Measurements from ENCODE around the gene DPYSL3.

The DPYSL3 gene

DNA sequence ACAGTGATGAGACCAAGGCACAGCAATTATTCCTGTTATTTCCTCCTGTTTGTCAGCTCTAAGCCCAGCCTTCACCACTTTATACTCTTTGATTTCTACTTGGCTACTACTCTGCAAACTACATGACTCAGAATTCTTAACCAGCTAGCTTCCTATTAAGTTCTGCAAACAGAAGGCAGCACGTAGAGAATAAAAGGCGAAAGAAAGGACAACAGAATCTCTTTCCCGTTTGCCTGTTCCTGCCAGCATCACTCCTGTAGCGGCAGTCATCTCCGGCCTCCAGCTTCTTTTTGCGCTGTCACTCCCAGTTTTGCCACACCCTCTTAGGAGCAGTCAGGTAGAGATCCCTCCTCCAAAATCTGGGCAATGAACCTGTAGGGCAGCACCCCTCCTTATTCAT is 29.9 kb downstream of the DPYSL3 start:
- ATAC-seq (replicated peaks) (no peak), DNase-seq (no peak)
- no peaks in the 10 kb centered on the region for H3K4me1 Mint-ChIP-seq (ENCODE audit: low read depth in 2 of 2)
- no peak overlapping the region for H3K4me3 Mint-ChIP-seq
- H3K9me3 Mint-ChIP-seq, result no peaks in the 10 kb centered on the region
- H3K27me3 Mint-ChIP-seq, result peaks cover 25 to 60% of the 10 kb centered on the region in 2 donors
- H3K36me3 Mint-ChIP-seq (ENCODE audit: insufficient read depth), result no peaks in the 10 kb centered on the region
- H3K27ac Mint-ChIP-seq, result no peak overlapping the region

DNA sequence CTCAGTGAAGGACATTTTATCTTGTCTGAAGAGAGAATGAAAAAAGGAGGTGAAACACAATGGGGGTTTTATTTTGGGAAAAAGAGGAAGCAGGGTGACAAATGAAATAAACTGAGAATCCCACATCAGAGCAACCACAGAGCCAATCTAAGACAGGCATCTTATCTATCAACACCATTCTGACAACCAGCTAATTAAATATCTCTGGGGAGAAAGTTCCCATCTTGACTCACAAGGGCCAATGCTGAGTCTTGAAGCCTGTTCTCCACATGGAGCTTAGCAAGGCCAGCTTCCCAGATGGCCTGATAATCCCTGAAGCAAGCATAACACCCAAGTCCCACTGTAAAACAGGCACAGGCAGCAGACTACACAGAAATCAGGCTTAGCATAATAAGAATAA is 30.4 kb downstream of the DPYSL3 start:
- no peak overlapping the region for H3K27ac Mint-ChIP-seq

DNA sequence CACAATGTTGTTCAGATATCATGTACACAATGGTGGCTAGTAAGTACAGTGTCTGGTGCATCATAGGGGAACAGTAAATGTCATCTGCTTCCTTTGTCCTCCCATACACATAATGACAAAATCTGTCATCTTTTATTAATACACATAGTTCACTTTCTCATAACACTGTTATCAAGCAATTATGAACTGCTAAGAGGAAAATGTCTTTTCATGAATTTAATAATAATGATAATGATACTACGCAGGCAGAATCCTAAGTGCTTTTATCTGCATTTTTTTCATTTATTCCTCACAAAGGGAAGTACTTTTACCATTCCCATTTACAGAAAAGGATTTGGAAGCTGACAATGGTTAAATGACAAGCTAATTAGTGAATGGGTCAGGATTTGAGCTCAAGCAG is 35.7 kb downstream of the DPYSL3 start:
- no peak for ATAC-seq (replicated peaks)
- Mint-ChIP-seq H3K27ac (no peak overlapping the region), H3K4me3 (no peak overlapping the region), H3K36me3 (ENCODE audit: insufficient read depth) (no peaks in the 10 kb centered on the region), H3K9me3 (no peaks in the 10 kb centered on the region), H3K27me3 (peaks cover 16 to 38% of the 10 kb centered on the region in 2 donors), H3K4me1 (ENCODE audit: low read depth in 2 of 2) (no peaks in the 10 kb centered on the region)
- no peak for DNase-seq

More for the DNA sequence above, 30.4 kb downstream of the DPYSL3 start:
- Mint-ChIP-seq H3K36me3 (ENCODE audit: insufficient read depth) (no peaks in the 10 kb centered on the region), H3K9me3 (no peaks in the 10 kb centered on the region), H3K27me3 (peaks cover 22 to 59% of the 10 kb centered on the region in 2 donors), H3K4me1 (ENCODE audit: low read depth in 2 of 2) (no peaks in the 10 kb centered on the region), H3K4me3 (no peak overlapping the region)
- DNase-seq (no peak), ATAC-seq (replicated peaks) (no peak)

DNA sequence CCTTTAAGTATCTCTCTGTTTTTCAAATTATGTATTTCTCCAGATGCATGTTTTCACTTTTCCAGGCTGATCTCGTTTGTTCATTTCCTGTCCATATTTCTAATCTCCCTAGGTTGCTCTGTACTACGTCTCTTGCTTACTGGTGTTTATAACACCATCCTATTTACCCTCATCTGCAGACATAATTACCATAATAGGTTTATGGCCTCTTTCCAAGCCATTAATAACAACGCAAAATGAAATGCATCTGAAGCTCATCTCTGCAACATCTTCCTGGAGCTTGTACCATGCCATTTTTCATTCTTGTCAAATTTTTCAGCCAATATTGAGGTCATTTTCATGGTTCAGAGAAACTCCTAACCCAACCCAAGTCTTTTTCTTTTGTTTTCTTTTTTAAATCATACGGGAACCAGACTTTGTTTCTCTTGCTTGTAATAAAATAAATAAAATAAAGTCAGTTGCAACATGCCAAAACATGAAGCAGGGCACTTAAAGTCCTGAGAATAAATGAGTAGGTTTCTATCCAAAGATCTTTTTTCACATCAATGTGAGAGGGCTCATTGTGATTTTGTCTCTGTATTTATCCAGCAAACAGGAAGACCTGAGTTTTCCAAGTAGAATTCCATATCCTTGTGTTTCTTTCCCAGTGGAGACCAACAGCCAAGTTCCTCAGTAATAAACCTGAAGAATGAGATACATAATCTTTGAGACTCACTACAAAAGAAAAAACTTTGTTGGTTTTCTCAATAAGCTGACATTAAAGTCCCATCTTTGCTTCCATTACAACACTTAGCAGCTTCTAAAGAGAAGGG is 37.0 kb downstream of the DPYSL3 start:
- Mint-ChIP-seq H3K4me3 (no peak overlapping the region), H3K9me3 (no peaks in the 10 kb centered on the region), H3K27me3 (peaks cover 16 to 27% of the 10 kb centered on the region in 2 donors), H3K4me1 (ENCODE audit: low read depth in 2 of 2) (no peaks in the 10 kb centered on the region), H3K36me3 (ENCODE audit: insufficient read depth) (no peaks in the 10 kb centered on the region), H3K27ac (no peak overlapping the region)
- ATAC-seq (replicated peaks) (no peak), DNase-seq (no peak)

DNA sequence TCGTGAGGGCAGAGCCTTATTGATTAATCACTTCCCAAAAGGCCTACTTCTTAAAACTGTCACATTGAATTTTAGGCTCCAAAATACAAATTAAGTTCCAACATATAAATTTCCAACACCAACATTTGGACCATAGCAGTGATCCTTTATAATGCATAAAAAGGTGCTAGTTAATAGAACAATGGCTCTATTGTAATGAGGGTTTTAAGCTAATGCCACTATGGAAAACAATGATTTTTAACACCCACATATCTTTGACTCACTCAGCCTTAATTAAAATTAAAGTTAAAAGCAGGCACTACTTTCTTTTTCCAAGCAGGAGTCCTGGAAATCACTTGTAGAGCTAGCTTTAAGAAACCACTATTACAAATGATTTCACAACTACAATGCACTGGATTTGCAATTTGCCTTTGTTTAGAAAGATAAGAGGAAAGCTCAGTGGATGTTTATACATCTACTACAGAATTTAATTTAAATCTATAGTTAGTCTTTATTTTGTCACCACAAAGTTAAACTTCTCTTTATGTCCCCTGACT is 41.8 kb downstream of the DPYSL3 start:
- H3K27me3 Mint-ChIP-seq, result peaks cover 8 to 36% of the 10 kb centered on the region in 2 donors
- ATAC-seq (replicated peaks) (no peak), DNase-seq (no peak)
- no peaks in the 10 kb centered on the region for H3K9me3 Mint-ChIP-seq
- no peak overlapping the region for H3K4me3 Mint-ChIP-seq
- H3K36me3 Mint-ChIP-seq (ENCODE audit: insufficient read depth), result no peaks in the 10 kb centered on the region
- no peaks in the 10 kb centered on the region for H3K4me1 Mint-ChIP-seq (ENCODE audit: low read depth in 2 of 2)
- H3K27ac Mint-ChIP-seq, result no peak overlapping the region

DNA sequence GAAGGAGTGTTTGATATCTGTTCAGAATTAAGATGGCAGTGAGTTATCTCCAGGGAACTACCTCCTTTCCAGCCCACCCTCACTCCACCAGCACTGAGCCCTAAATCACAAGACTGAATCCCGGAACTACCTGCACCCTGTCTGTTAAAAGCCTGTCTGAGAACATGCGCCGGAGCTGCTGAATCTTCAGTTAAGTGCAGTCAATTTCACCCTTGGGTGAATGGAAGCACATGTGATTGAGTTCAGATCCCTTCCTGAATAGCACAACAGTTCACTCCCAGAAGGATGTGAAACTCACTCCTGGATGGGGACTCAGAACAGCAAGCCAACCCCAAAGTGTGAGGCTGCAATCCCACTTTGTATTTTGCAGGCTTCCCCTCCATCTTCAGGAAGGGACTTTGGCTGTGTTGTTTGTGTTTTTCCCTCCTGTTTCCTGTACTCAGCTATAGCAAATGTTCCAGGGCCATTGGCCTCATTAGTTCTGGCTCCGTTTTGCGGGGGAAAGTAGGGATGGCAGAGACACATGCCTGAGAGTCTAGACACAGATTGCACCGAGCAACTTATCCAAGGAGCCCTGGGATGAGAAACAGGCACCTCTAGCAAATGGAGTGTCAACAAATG is 43.4 kb downstream of the DPYSL3 start:
- Mint-ChIP-seq H3K27me3 (peaks cover 8 to 36% of the 10 kb centered on the region in 2 donors), H3K27ac (no peak overlapping the region), H3K4me3 (no peak overlapping the region), H3K4me1 (ENCODE audit: low read depth in 2 of 2) (no peaks in the 10 kb centered on the region), H3K9me3 (no peaks in the 10 kb centered on the region), H3K36me3 (ENCODE audit: insufficient read depth) (no peaks in the 10 kb centered on the region)
- ATAC-seq (replicated peaks), result no peak
- no peak for DNase-seq

DNA sequence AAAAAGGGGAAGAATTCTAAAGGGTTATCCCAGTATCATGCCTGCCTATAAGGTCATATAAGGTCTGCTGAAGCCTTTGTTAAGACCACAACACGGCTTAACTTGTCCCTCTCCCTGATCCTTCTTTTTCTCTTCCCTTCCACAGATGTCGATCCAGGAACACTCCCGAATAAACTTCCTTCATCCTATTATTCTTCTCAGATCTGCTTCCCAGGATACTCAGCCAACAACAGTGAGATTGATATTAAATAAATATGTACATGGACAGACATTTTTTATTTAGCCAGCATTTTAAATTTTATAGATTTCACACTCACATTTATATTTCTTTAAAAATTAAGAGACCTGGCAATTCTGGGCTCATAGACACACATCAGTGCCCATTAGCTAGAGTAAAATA is 44.1 kb downstream of the DPYSL3 start:
- Mint-ChIP-seq H3K9me3 (no peaks in the 10 kb centered on the region), H3K4me1 (ENCODE audit: low read depth in 2 of 2) (no peaks in the 10 kb centered on the region), H3K27me3 (peaks cover 6 to 36% of the 10 kb centered on the region in 2 donors), H3K36me3 (ENCODE audit: insufficient read depth) (no peaks in the 10 kb centered on the region), H3K4me3 (no peak overlapping the region), H3K27ac (no peak overlapping the region)
- ATAC-seq (replicated peaks), result no peak
- DNase-seq, result no peak

DNA sequence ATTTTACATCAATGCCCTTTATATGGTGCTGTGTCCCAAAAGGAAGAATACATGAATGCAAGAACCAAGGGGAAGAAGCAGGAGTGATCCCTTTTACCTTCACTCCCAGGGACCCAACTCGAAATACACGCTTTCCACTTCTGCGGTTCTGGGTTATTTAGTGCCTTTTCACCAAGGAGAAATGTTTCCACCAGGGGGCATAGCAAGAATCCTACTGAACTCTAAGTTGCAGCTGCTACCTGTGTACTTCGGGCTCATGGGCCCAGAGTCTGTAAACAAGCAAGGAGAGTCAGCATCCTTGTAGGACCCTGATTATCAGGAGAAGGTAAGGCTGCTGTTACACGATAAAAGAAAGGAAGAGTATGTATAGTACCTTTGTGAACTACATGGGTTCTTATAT is 45.7 kb downstream of the DPYSL3 start:
- DNase-seq, result no peak

DNA sequence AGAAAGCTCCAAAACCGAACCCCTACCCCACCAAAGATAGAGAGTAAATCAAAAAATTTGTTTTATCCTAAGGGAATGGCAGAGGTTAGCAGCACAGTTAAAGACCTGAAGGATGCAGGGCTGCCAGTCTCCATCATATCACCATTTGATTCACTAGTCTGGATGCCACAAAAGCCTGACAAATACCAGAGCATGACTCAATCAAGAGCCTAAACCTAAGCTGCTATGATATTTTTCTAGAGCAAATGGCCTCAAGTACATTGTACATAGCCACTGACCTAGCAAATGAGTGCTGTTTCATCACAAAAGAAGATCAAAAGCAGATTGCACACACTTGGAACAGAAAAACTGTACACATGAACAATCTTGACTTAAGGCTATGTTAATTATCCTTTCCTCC is 48.0 kb downstream of the DPYSL3 start:
- ATAC-seq (replicated peaks) (no peak), DNase-seq (no peak)
- no peak overlapping the region for H3K4me3 Mint-ChIP-seq
- H3K27ac Mint-ChIP-seq, result no peak overlapping the region
- H3K4me1 Mint-ChIP-seq (ENCODE audit: low read depth in 2 of 2), result no peaks in the 10 kb centered on the region
- H3K27me3 Mint-ChIP-seq, result peaks cover 19 to 69% of the 10 kb centered on the region in 2 donors
- H3K36me3 Mint-ChIP-seq (ENCODE audit: insufficient read depth), result no peaks in the 10 kb centered on the region
- H3K9me3 Mint-ChIP-seq, result no peaks in the 10 kb centered on the region

More for the DNA sequence above, 45.7 kb downstream of the DPYSL3 start:
- no peak for ATAC-seq (replicated peaks)
- no peaks in the 10 kb centered on the region for H3K9me3 Mint-ChIP-seq
- H3K27me3 Mint-ChIP-seq, result peaks cover 0 to 48% of the 10 kb centered on the region in 2 donors
- H3K4me3 Mint-ChIP-seq, result no peak overlapping the region
- H3K4me1 Mint-ChIP-seq (ENCODE audit: low read depth in 2 of 2), result no peaks in the 10 kb centered on the region
- H3K27ac Mint-ChIP-seq, result no peak overlapping the region
- no peaks in the 10 kb centered on the region for H3K36me3 Mint-ChIP-seq (ENCODE audit: insufficient read depth)

DNA sequence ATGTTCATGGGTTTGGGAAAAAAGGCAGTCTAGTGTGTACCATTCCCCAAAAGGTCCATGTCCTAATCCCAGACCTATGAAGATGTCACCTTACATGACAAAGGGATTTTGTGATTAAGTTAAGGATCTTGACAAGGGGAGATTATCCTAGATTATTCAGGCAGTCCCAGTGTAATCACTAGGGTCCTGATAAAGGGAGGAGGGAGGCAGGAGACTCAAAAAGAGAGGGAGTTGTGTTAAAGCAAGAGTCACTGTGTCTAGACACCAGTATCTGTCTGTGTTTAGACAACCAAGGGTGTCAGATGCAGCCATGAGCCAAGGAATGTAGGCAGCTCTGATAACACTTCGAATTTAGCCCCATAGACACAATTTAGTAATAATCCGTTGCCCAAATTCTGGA is 49.5 kb downstream of the DPYSL3 start:
- H3K9me3 Mint-ChIP-seq, result no peaks in the 10 kb centered on the region
- no peak overlapping the region for H3K4me3 Mint-ChIP-seq
- H3K27ac Mint-ChIP-seq, result no peak overlapping the region
- no peak for ATAC-seq (replicated peaks)
- DNase-seq, result no peak
- no peaks in the 10 kb centered on the region for H3K4me1 Mint-ChIP-seq (ENCODE audit: low read depth in 2 of 2)
- peaks cover 31 to 76% of the 10 kb centered on the region in 2 donors for H3K27me3 Mint-ChIP-seq
- no peaks in the 10 kb centered on the region for H3K36me3 Mint-ChIP-seq (ENCODE audit: insufficient read depth)

DNA sequence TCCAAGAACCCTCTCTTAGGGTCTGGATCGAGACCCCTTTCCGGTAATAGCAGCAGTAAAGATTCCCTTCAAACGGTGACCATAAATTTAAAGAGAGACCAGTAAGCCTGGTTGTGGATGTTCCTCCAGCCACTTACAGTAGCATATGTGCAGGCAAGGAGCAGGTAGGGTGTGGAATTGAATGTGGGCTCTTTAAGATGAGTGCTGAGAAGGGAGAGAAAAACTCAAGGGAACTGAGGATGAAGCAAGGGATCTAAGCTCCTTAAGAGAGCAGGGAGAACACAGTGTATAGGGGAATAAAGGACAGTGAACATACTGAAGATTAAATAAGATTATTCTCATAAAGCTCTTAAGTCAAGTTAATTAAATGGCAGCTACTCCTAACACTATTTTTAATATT is 51.3 kb downstream of the DPYSL3 start:
- no peak overlapping the region for H3K27ac Mint-ChIP-seq
- H3K36me3 Mint-ChIP-seq (ENCODE audit: insufficient read depth), result no peaks in the 10 kb centered on the region
- peaks cover 4 to 6% of the 10 kb centered on the region in 2 donors for H3K4me1 Mint-ChIP-seq (ENCODE audit: low read depth in 2 of 2)
- no peaks in the 10 kb centered on the region for H3K9me3 Mint-ChIP-seq
- ATAC-seq (replicated peaks) (no peak), DNase-seq (no peak)
- H3K27me3 Mint-ChIP-seq, result peaks cover 49 to 81% of the 10 kb centered on the region in 2 donors
- no peak overlapping the region for H3K4me3 Mint-ChIP-seq

DNA sequence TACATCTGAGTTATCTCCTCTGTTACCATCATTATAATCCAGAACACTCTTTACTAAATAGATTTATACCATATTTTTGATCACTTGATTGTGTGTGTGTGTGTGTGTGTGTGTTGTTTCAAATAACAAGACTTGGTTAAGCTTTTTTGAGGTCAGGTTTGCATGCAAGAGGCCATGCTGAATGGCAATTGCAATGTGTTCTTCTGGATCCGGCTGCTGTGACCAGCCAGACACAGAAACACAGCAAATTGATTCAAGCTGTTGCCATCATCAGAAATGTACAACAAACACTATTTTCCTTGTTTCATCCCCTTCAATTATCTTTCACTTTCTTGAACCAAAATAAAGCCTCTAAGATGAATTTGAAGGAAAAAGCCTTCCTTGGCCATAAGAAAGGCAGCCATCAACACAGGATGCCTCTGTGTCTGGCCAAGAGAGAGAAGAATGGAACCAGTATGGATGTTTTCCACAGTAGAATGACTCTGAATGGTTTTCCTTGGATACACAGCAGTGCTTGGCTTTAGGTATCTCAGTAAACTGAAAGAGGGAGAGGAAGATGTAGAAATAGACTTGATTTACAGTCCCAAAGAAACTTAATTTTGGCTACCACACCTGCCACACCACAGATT is 53.9 kb downstream of the DPYSL3 start:
- Mint-ChIP-seq H3K4me1 (ENCODE audit: low read depth in 2 of 2) (peaks cover 11 to 21% of the 10 kb centered on the region in 2 donors), H3K36me3 (ENCODE audit: insufficient read depth) (no peaks in the 10 kb centered on the region), H3K27me3 (peaks cover 71 to 93% of the 10 kb centered on the region in 2 donors), H3K9me3 (no peaks in the 10 kb centered on the region), H3K4me3 (no peak overlapping the region), H3K27ac (no peak overlapping the region)
- ATAC-seq (replicated peaks) (no peak), DNase-seq (no peak)

DNA sequence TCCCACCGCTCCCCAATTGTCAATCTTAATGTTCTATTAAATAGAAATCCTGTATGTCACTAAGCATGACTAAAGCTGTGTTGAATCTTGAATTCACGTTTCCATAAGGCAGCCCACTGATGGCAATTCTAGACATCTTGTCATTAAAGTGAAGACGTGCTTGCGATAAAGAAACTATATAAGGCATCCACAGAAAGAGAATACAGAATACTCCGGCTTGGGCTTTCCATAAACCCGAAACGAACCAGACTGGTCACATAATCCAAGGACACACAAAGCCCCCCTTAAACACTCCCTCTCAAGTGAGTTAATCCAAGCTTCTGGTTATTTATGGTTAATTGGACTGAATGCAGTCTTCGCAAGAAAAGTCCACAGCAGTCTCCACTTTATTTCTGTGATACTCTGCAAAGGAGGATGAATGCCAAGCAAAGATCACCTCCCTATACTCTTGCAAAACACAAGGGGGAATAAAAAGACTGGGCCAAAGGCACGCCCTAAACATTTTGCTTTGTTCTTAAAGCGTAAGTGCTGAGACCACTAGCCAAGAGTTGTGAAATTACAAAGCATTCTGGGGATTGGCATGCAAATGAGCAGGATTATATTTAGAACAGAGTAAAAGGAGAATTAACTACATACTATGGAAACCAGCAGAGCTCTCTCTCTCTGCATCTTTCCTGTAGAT is 54.7 kb downstream of the DPYSL3 start:
- Mint-ChIP-seq H3K4me1 (ENCODE audit: low read depth in 2 of 2) (peaks cover 11 to 21% of the 10 kb centered on the region in 2 donors), H3K27ac (no peak overlapping the region), H3K36me3 (ENCODE audit: insufficient read depth) (no peaks in the 10 kb centered on the region), H3K9me3 (no peaks in the 10 kb centered on the region), H3K4me3 (peak overlapping the region; percentile 89 to 91), H3K27me3 (peaks cover 78 to 95% of the 10 kb centered on the region in 2 donors)
- ATAC-seq (replicated peaks), result no peak
- no peak for DNase-seq
